ENCODE results near the gene DLG2.

Gene DLG2

GRCh38 chr11:83956119-83956697 lies 1670.9 kb downstream of the DLG2 start:
- Histone ChIP-seq H3K36me3 (ENCODE audit: control insufficient read depth, insufficient read depth, low read length) (no peaks in the 10 kb centered on the region), H3K27me3 (ENCODE audit: control insufficient read depth, insufficient read depth, low read length) (no peaks in the 10 kb centered on the region), H3K4me1 (ENCODE audit: control insufficient read depth, insufficient read depth, low read length) (no peaks in the 10 kb centered on the region), H3K9ac (ENCODE audit: low read depth, low read length) (no peak overlapping the region), H3K4me3 (ENCODE audit: low read depth, low read length) (no peak overlapping the region), H3K9me3 (ENCODE audit: control insufficient read depth, insufficient read depth, low read length) (no peaks in the 10 kb centered on the region)

GRCh38 chr11:83954780-83955179 lies 1672.4 kb downstream of the DLG2 start:
- no peaks in the 10 kb centered on the region for H3K4me1 ChIP-seq (ENCODE audit: control insufficient read depth, insufficient read depth, low read length)
- H3K9ac ChIP-seq (ENCODE audit: low read depth, low read length): no peak overlapping the region
- no peaks in the 10 kb centered on the region for H3K9me3 ChIP-seq (ENCODE audit: control insufficient read depth, insufficient read depth, low read length)
- H3K36me3 ChIP-seq (ENCODE audit: control insufficient read depth, insufficient read depth, low read length): no peaks in the 10 kb centered on the region
- no peak overlapping the region for H3K4me3 ChIP-seq (ENCODE audit: low read depth, low read length)
- H3K27me3 ChIP-seq (ENCODE audit: control insufficient read depth, insufficient read depth, low read length): no peaks in the 10 kb centered on the region

GRCh38 chr11:83951521-83951920 lies 1675.6 kb downstream of the DLG2 start:
- no peak overlapping the region for H3K9ac ChIP-seq (ENCODE audit: low read depth, low read length)

GRCh38 chr11:83948200-83948599 lies 1678.9 kb downstream of the DLG2 start:
- Histone ChIP-seq H3K27me3 (ENCODE audit: control insufficient read depth, insufficient read depth, low read length) (no peaks in the 10 kb centered on the region), H3K9me3 (ENCODE audit: control insufficient read depth, insufficient read depth, low read length) (no peaks in the 10 kb centered on the region), H3K4me1 (ENCODE audit: control insufficient read depth, insufficient read depth, low read length) (peaks cover 8% of the 10 kb centered on the region), H3K4me3 (ENCODE audit: low read depth, low read length) (no peak overlapping the region), H3K9ac (ENCODE audit: low read depth, low read length) (no peak overlapping the region), H3K36me3 (ENCODE audit: control insufficient read depth, insufficient read depth, low read length) (no peaks in the 10 kb centered on the region)

More at GRCh38 chr11:83951521-83951920, 1675.6 kb downstream of the DLG2 start:
- Histone ChIP-seq H3K9me3 (ENCODE audit: control insufficient read depth, insufficient read depth, low read length) (no peaks in the 10 kb centered on the region), H3K4me1 (ENCODE audit: control insufficient read depth, insufficient read depth, low read length) (peaks cover 8% of the 10 kb centered on the region), H3K36me3 (ENCODE audit: control insufficient read depth, insufficient read depth, low read length) (no peaks in the 10 kb centered on the region), H3K4me3 (ENCODE audit: low read depth, low read length) (no peak overlapping the region), H3K27me3 (ENCODE audit: control insufficient read depth, insufficient read depth, low read length) (no peaks in the 10 kb centered on the region)

GRCh38 chr11:83945976-83946375 lies 1681.2 kb downstream of the DLG2 start:
- H3K9ac ChIP-seq (ENCODE audit: low read depth, low read length): no peak overlapping the region
- no peak overlapping the region for H3K4me3 ChIP-seq (ENCODE audit: low read depth, low read length)
- H3K36me3 ChIP-seq (ENCODE audit: control insufficient read depth, insufficient read depth, low read length): no peaks in the 10 kb centered on the region
- no peaks in the 10 kb centered on the region for H3K9me3 ChIP-seq (ENCODE audit: control insufficient read depth, insufficient read depth, low read length)
- no peaks in the 10 kb centered on the region for H3K27me3 ChIP-seq (ENCODE audit: control insufficient read depth, insufficient read depth, low read length)
- peaks cover 8% of the 10 kb centered on the region for H3K4me1 ChIP-seq (ENCODE audit: control insufficient read depth, insufficient read depth, low read length)

GRCh38 chr11:83941050-83941449 lies 1686.1 kb downstream of the DLG2 start:
- Histone ChIP-seq H3K36me3 (ENCODE audit: control insufficient read depth, insufficient read depth, low read length) (no peaks in the 10 kb centered on the region), H3K9ac (ENCODE audit: low read depth, low read length) (no peak overlapping the region), H3K27me3 (ENCODE audit: control insufficient read depth, insufficient read depth, low read length) (no peaks in the 10 kb centered on the region), H3K4me1 (ENCODE audit: control insufficient read depth, insufficient read depth, low read length) (no peaks in the 10 kb centered on the region), H3K9me3 (ENCODE audit: control insufficient read depth, insufficient read depth, low read length) (no peaks in the 10 kb centered on the region), H3K4me3 (ENCODE audit: low read depth, low read length) (no peak overlapping the region)

- Histone ChIP-seq H3K4me1 (ENCODE audit: control insufficient read depth, insufficient read depth, low read length) (no peaks in the 10 kb centered on the region), H3K9me3 (ENCODE audit: control insufficient read depth, insufficient read depth, low read length) (no peaks in the 10 kb centered on the region), H3K36me3 (ENCODE audit: control insufficient read depth, insufficient read depth, low read length) (no peaks in the 10 kb centered on the region), H3K9ac (ENCODE audit: low read depth, low read length) (no peak overlapping the region), H3K27me3 (ENCODE audit: control insufficient read depth, insufficient read depth, low read length) (no peaks in the 10 kb centered on the region), H3K4me3 (ENCODE audit: low read depth, low read length) (no peak overlapping the region)
These were observed 1689.0 kb downstream of the DLG2 start for GRCh38 chr11:83938148-83938547.

- Histone ChIP-seq H3K36me3 (ENCODE audit: control insufficient read depth, insufficient read depth, low read length) (no peaks in the 10 kb centered on the region), H3K27me3 (ENCODE audit: control insufficient read depth, insufficient read depth, low read length) (no peaks in the 10 kb centered on the region), H3K4me1 (ENCODE audit: control insufficient read depth, insufficient read depth, low read length) (no peaks in the 10 kb centered on the region), H3K9ac (ENCODE audit: low read depth, low read length) (no peak overlapping the region), H3K9me3 (ENCODE audit: control insufficient read depth, insufficient read depth, low read length) (no peaks in the 10 kb centered on the region), H3K4me3 (ENCODE audit: low read depth, low read length) (no peak overlapping the region)
These were observed 1694.1 kb downstream of the DLG2 start for GRCh38 chr11:83933008-83933407.

GRCh38 chr11:83927422-83927821 lies 1699.7 kb downstream of the DLG2 start:
- Histone ChIP-seq H3K9ac (ENCODE audit: low read depth, low read length) (no peak overlapping the region), H3K27me3 (ENCODE audit: control insufficient read depth, insufficient read depth, low read length) (no peaks in the 10 kb centered on the region), H3K4me1 (ENCODE audit: control insufficient read depth, insufficient read depth, low read length) (no peaks in the 10 kb centered on the region), H3K4me3 (ENCODE audit: low read depth, low read length) (no peak overlapping the region), H3K9me3 (ENCODE audit: control insufficient read depth, insufficient read depth, low read length) (no peaks in the 10 kb centered on the region), H3K36me3 (ENCODE audit: control insufficient read depth, insufficient read depth, low read length) (no peaks in the 10 kb centered on the region)

GRCh38 chr11:83924795-83925542 lies 1702.2 kb downstream of the DLG2 start:
- H3K36me3 ChIP-seq (ENCODE audit: control insufficient read depth, insufficient read depth, low read length): no peaks in the 10 kb centered on the region
- no peak overlapping the region for H3K9ac ChIP-seq (ENCODE audit: low read depth, low read length)
- no peaks in the 10 kb centered on the region for H3K9me3 ChIP-seq (ENCODE audit: control insufficient read depth, insufficient read depth, low read length)

GRCh38 chr11:83923961-83924360 lies 1703.2 kb downstream of the DLG2 start:
- no peak overlapping the region for H3K9ac ChIP-seq (ENCODE audit: low read depth, low read length)
- H3K9me3 ChIP-seq (ENCODE audit: control insufficient read depth, insufficient read depth, low read length): no peaks in the 10 kb centered on the region
- H3K27me3 ChIP-seq (ENCODE audit: control insufficient read depth, insufficient read depth, low read length): no peaks in the 10 kb centered on the region
- H3K4me1 ChIP-seq (ENCODE audit: control insufficient read depth, insufficient read depth, low read length): no peaks in the 10 kb centered on the region
- no peak overlapping the region for H3K4me3 ChIP-seq (ENCODE audit: low read depth, low read length)
- H3K36me3 ChIP-seq (ENCODE audit: control insufficient read depth, insufficient read depth, low read length): no peaks in the 10 kb centered on the region

More at GRCh38 chr11:83924795-83925542, 1702.2 kb downstream of the DLG2 start:
- H3K4me1 ChIP-seq (ENCODE audit: control insufficient read depth, insufficient read depth, low read length): no peaks in the 10 kb centered on the region
- no peak overlapping the region for H3K4me3 ChIP-seq (ENCODE audit: low read depth, low read length)
- H3K27me3 ChIP-seq (ENCODE audit: control insufficient read depth, insufficient read depth, low read length): no peaks in the 10 kb centered on the region

- Histone ChIP-seq H3K9me3 (ENCODE audit: control insufficient read depth, insufficient read depth, low read length) (no peaks in the 10 kb centered on the region), H3K27me3 (ENCODE audit: control insufficient read depth, insufficient read depth, low read length) (no peaks in the 10 kb centered on the region), H3K4me1 (ENCODE audit: control insufficient read depth, insufficient read depth, low read length) (no peaks in the 10 kb centered on the region), H3K9ac (ENCODE audit: low read depth, low read length) (no peak overlapping the region), H3K36me3 (ENCODE audit: control insufficient read depth, insufficient read depth, low read length) (no peaks in the 10 kb centered on the region), H3K4me3 (ENCODE audit: low read depth, low read length) (no peak overlapping the region)
These were observed 1704.2 kb downstream of the DLG2 start for GRCh38 chr11:83922953-83923352.
